ENCODE results near the gene CDC5L.

DNA sequence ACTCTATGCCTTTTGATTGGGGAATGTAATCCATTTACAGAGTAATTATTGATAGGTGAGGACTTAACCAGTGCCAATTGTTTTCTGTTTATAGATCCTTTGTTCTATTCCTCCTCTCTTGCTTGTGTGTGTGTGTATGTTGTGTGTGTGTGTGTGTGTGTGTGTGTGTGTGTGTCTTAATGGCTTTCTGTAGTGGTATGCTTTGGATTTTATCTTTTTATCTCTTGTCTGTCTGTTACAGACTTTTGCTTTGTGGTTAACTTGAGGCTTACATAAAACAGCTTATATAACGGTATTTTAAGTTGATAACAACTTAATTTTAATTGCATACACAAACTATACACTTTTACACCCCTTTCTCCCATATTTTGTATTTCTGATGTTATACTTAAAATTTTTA is 54.7 kb downstream of the CDC5L start:
- TF ChIP-seq, protein P1, sequence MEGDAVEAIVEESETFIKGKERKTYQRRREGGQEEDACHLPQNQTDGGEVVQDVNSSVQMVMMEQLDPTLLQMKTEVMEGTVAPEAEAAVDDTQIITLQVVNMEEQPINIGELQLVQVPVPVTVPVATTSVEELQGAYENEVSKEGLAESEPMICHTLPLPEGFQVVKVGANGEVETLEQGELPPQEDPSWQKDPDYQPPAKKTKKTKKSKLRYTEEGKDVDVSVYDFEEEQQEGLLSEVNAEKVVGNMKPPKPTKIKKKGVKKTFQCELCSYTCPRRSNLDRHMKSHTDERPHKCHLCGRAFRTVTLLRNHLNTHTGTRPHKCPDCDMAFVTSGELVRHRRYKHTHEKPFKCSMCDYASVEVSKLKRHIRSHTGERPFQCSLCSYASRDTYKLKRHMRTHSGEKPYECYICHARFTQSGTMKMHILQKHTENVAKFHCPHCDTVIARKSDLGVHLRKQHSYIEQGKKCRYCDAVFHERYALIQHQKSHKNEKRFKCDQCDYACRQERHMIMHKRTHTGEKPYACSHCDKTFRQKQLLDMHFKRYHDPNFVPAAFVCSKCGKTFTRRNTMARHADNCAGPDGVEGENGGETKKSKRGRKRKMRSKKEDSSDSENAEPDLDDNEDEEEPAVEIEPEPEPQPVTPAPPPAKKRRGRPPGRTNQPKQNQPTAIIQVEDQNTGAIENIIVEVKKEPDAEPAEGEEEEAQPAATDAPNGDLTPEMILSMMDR (IDR thresholded peaks at IDR 0.05) = no peak
- TF ChIP-seq ZFX (IDR thresholded peaks at IDR 0.05; ENCODE audit: borderline replicate concordance) = no peak
